Activated CD8-positive, alpha-beta memory T cell treated with anti-CD3 and anti-CD28 coated beads for 4 hours (primary cell): Measurements from ENCODE around the gene LGSN.
"Not testable (repeated sequence)": the region's sequence is repeated elsewhere in the genome, so short reads cannot be mapped to it uniquely, and the experiment has no call there.

ENCODE experiments used
- DNase-seq, 2 donors: peaks; one replicate each; pipeline ENCODE4 v3.0.0-alpha.2; 2020; ENCODE audit warnings: low read depth in 2 of 2

LGSN gene

DNA sequence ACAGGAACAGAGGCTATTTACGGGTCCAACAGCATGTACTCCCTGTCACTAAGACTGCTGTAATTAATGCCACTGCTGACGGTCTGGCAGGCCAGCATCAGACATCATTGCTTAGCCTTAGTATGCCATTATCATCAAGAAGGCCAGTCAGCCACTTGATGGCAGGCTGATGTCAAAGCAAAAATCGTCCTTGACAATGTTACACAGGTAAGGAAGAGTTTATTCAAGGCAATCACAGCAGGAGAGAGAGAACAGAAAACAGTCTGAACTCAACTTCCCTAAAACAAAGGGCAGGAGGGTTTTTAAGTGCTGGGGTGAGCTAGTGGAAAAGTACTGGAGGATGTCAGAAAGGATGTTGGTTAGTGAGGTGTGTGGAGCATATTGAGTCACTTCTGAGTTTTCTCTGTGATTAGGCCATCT is 83.4 kb downstream of the LGSN start:
- no peak for DNase-seq

DNA sequence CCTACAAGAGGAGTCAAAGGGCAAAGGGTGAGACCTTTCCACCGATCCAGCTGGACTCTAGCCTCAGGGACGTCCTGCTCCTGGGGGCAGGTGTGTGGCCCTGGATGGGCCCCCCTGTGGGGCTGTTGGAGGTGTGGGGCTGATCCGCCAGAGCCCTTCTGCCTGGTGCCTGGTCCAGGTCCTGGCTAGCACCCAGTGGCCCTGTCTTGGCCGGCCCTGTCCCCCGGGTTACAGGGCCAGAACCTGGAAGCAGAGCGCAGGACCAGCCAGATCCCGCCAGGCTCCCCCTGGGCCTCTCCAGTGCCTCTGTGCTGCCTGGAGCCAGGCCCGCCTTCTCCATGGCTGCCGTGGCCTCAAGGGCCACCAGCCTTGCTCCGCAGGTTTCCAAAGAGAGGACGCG is 89.3 kb downstream of the LGSN start:
- DNase-seq = not testable (repeated sequence)

DNA sequence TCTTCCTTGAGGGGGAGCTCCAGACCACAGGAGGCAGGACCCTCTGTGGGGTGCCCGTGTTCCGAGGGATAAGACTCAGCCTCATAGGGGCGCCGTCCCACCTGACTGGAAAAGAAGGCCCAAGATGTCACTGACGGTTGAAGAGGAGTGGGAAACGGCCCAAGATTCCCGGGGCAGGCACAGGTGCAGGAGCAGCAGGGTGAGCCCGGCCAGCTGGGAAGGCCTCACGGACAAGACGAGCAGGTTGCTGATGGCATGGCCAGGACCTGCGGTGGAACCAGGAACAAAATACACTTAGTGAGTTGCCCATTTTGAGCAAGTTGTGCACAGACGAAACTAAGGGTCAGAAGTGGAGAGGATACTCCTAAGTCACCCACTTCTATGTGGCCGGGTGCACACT is 89.8 kb downstream of the LGSN start:
- DNase-seq = not testable (repeated sequence)

DNA sequence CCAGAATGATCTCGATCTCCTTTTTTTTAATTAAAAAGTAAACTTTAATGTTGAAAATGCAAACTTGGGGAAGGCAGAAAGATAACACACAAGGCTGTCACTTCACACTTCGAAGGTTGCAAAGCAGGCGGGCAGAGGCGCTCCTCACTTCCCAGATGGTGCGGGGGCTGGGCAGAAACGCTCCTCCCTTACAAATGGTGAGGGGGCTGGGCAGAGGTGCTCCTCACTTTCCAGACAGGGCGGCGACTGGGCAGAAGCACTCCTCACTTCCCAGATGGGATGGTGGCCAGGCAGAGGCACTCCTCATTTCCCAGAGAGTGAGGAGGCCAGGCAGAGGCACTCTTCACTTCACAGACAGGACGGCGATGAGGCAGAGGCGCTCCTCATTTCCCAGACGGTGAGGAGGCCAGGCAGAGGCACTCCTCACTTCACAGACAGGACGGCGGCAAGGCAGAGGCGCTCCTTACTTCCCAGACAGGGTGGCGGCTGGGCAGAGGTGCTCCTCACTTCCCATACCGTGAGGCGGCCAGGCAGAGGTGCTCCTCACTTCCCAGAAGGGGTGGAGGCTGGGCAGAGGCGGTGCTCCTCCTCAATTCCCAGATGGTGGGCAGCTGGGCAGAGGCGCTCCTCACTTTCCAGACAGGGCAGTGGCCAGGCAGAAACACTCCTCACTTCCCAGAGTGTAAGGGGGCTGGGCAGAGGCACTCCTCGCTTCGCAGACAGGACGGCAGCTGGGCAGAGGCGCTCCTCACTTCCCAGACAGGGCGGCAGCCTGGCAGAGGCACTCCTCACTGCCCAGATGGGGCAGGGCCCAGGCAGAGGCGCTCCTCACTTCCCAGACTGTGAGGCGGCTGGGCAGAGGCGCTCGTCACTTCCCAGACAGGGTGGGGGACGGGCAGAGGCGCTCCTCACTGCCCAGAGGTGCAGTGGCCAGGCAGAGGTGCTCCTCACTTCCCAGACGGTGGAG is 91.6 kb downstream of the LGSN start:
- DNase-seq = not testable (repeated sequence)

DNA sequence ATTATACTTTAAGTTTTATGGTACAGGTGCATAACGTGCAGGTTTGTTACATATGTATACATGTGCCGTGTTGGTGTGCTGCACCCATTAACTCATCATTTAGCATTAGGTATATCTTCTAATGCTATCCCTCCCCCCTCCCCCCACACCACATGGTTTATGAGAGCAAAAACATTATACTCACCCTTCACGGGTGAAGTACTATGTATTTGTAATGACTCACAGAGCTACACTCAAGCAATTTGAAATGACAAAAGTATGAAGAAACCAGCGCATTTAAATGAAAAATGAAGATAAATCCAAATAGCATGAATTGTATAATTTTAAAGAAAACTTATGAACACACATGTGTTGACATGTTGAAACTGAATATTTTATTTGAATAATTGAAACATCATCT is 93.8 kb downstream of the LGSN start:
- DNase-seq = not testable (repeated sequence)
